Endodermal cell (in vitro differentiated cells): Measurements from ENCODE around the gene RNF144A. TPM values are rescaled to one million over a fixed set of nuclear protein-coding genes. Genes with fewer than 3 reads are reported as not detected.

ENCODE experiments used
- DNase-seq: peaks from one replicate; pipeline ENCODE4 v3.0.0-alpha.2; 2017
- H3K27ac ChIP-seq: 2 replicates; pipeline ENCODE4 v1.5.1; 2013; ENCODE audit warnings: mild to moderate bottlenecking, low read depth, low read length, moderate library complexity
- H3K27me3 ChIP-seq: 2 replicates; pipeline ENCODE4 v1.6.1; 2013; ENCODE audit warnings: mild to moderate bottlenecking, low read length, moderate library complexity; ENCODE audit not compliant: insufficient read depth, control insufficient read depth, poor library complexity, severe bottlenecking
- H3K36me3 ChIP-seq: 2 replicates; pipeline ENCODE4 v1.7.0; 2013; ENCODE audit warnings: mild to moderate bottlenecking, low read length, moderate library complexity; ENCODE audit not compliant: control insufficient read depth, insufficient read depth
- H3K4me1 ChIP-seq: one replicate; pipeline ENCODE4 v1.7.0; 2013; ENCODE audit warnings: low read length; ENCODE audit not compliant: control insufficient read depth, insufficient read depth
- H3K4me3 ChIP-seq: 2 replicates; pipeline ENCODE4 v1.5.1; 2013; ENCODE audit warnings: mild to moderate bottlenecking, low read length, moderate library complexity
- H3K9ac ChIP-seq: 2 replicates; pipeline ENCODE4 v1.6.1; 2013; ENCODE audit warnings: mild to moderate bottlenecking, low read length, moderate library complexity; ENCODE audit not compliant: poor library complexity, severe bottlenecking; ENCODE audit errors: extremely low read depth
- H3K9me3 ChIP-seq: 2 replicates; pipeline ENCODE4 v1.6.1; 2013; ENCODE audit warnings: mild to moderate bottlenecking, low read length, moderate library complexity; ENCODE audit not compliant: control insufficient read depth
- H3K27ac Mint-ChIP-seq: 2 replicates; pipeline ENCODE4 v1.8.0; 2020; ENCODE audit warnings: mixed read lengths
- H3K27me3 Mint-ChIP-seq: 2 replicates; pipeline ENCODE4 v1.8.0; 2021; ENCODE audit warnings: mild to moderate bottlenecking, mixed read lengths; ENCODE audit not compliant: insufficient read depth
- H3K36me3 Mint-ChIP-seq: 2 replicates; pipeline ENCODE4 v1.8.0; 2020; ENCODE audit warnings: low read depth, mixed read lengths
- H3K4me1 Mint-ChIP-seq: 2 replicates; pipeline ENCODE4 v1.8.0; 2020; ENCODE audit warnings: mixed read lengths
- H3K4me3 Mint-ChIP-seq: 2 replicates; pipeline ENCODE4 v1.8.0; 2020; ENCODE audit warnings: mild to moderate bottlenecking, moderate library complexity, mixed read lengths
- H3K9me3 Mint-ChIP-seq: 2 replicates; pipeline ENCODE4 v1.8.0; 2020; ENCODE audit warnings: mild to moderate bottlenecking, mixed read lengths
- CTCF ChIP-seq: fragments of 200-600 bp; sonication (generic); conservative IDR thresholded peaks from 2 replicates; pipeline ENCODE4 v1.5.0; 2021; ENCODE audit warnings: antibody characterized with exemption, mild to moderate bottlenecking
- WGBS, 2 experiments: methylation state at CpG; one replicate each; pipeline versions ENCODE4 v1.1.5 to v1.1.7; 2013; ENCODE audit warnings: missing lambda C conversion rate in 2 of 2, mixed read lengths in 1 of 2; ENCODE audit not compliant: insufficient coverage in 1 of 2, insufficient read length in 1 of 2; 5-methylcytosine and 5-hydroxymethylcytosine counted together
- total RNA-seq, 2 donors: library from RNA; stranded (reverse); fragmentation: NEBNext Ultra II Directional in 1 of 2; extraction: Animal tissue kit (Norgen Biotek cat#: 25700) in 1 of 2; gene quantifications; 2 replicates in 1 of 2; 3 replicates in 1 of 2; pipeline ENCODE4 v1.2.1, GENCODE V29; 2021

Gene RNF144A
- total RNA-seq, 2 donors from 2014 or later: 12.4 to 26.0 TPM

GRCh38 chr2:6947929-6948676 is 30.9 kb downstream of the RNF144A start:
- Histone ChIP-seq H3K27ac (no peak overlapping the region), H3K9ac (no peak overlapping the region), H3K9me3 (no peaks in the 10 kb centered on the region), H3K27me3 (no peaks in the 10 kb centered on the region), H3K36me3 (no peaks in the 10 kb centered on the region), H3K4me3 (no peak overlapping the region), H3K4me1 (no peaks in the 10 kb centered on the region)
- H3K27ac Mint-ChIP-seq: no peak overlapping the region
- H3K9me3 Mint-ChIP-seq: no peaks in the 10 kb centered on the region
- no peak for DNase-seq
- H3K4me1 Mint-ChIP-seq: no peaks in the 10 kb centered on the region
- WGBS, 2 experiments: 97% methylated on average over 6 of the region's 6 CpGs; no CpG with 5 or more reads in 1 of the 2 experiments
- no peak overlapping the region for H3K4me3 Mint-ChIP-seq
- no peaks in the 10 kb centered on the region for H3K27me3 Mint-ChIP-seq
- no peak for TF ChIP-seq CTCF
- H3K36me3 Mint-ChIP-seq: peaks cover 7% of the 10 kb centered on the region

- Histone ChIP-seq H3K9ac (no peak overlapping the region), H3K4me3 (no peak overlapping the region), H3K9me3 (no peaks in the 10 kb centered on the region), H3K36me3 (no peaks in the 10 kb centered on the region), H3K4me1 (no peaks in the 10 kb centered on the region), H3K27ac (no peak overlapping the region), H3K27me3 (no peaks in the 10 kb centered on the region)
- Mint-ChIP-seq H3K27me3 (no peaks in the 10 kb centered on the region), H3K4me1 (no peaks in the 10 kb centered on the region), H3K36me3 (peaks cover 2% of the 10 kb centered on the region), H3K9me3 (no peaks in the 10 kb centered on the region), H3K4me3 (no peak overlapping the region), H3K27ac (no peak overlapping the region)
- no peak for TF ChIP-seq CTCF
- WGBS, 2 experiments: 93 to 100% methylated on average over 4 to 6 of the region's 6 CpGs
- DNase-seq: no peak
These were observed 31.6 kb downstream of the RNF144A start for GRCh38 chr2:6948677-6949351.

- peaks cover 7% of the 10 kb centered on the region for H3K4me1 ChIP-seq
- 88% methylated on average over 1 of the region's 1 CpG; no CpG with 5 or more reads in 1 of the 2 experiments for WGBS, 2 experiments
- no peaks in the 10 kb centered on the region for H3K36me3 Mint-ChIP-seq
- H3K9ac ChIP-seq: no peak overlapping the region
- H3K36me3 ChIP-seq: no peaks in the 10 kb centered on the region
- TF ChIP-seq CTCF: no peak
- H3K27me3 ChIP-seq: no peaks in the 10 kb centered on the region
- no peak for DNase-seq
- H3K4me1 Mint-ChIP-seq: peaks cover 3% of the 10 kb centered on the region
- no peak overlapping the region for H3K27ac ChIP-seq
- no peaks in the 10 kb centered on the region for H3K9me3 ChIP-seq
- no peaks in the 10 kb centered on the region for H3K9me3 Mint-ChIP-seq
- no peak overlapping the region for H3K27ac Mint-ChIP-seq
- H3K27me3 Mint-ChIP-seq: no peaks in the 10 kb centered on the region
- H3K4me3 ChIP-seq: no peak overlapping the region
- no peak overlapping the region for H3K4me3 Mint-ChIP-seq
These were observed 33.8 kb downstream of the RNF144A start for GRCh38 chr2:6951046-6951445.
